Measurements from ENCODE around the gene TYW5.
"Not testable (repeated sequence)": the region's sequence is repeated elsewhere in the genome, so short reads cannot be mapped to it uniquely, and the experiment has no call there.

Gene TYW5

GRCh38 chr2:199923924-199924323 lies 31.4 kb downstream of the TYW5 start:
- in situ Hi-C loops (cut with HindIII; ENCODE audit: low sequenced_read_pairs): no loop called here

- in situ Hi-C loops (cut with HindIII; ENCODE audit: low sequenced_read_pairs): no loop called here
Observed at GRCh38 chr2:199922856-199923255, 32.4 kb downstream of the TYW5 start.

- in situ Hi-C loops (cut with HindIII; ENCODE audit: low sequenced_read_pairs): no loop called here
Observed at GRCh38 chr2:199916980-199917379, 38.3 kb downstream of the TYW5 start.

GRCh38 chr2:199914372-199914958 lies 40.8 kb downstream of the TYW5 start:
- in situ Hi-C loops (cut with HindIII; ENCODE audit: low sequenced_read_pairs): no loop called here

- in situ Hi-C loops (cut with HindIII; ENCODE audit: low sequenced_read_pairs): not testable (repeated sequence)
Observed at GRCh38 chr2:199912553-199913114, 42.7 kb downstream of the TYW5 start.

GRCh38 chr2:199911877-199912161 lies 43.5 kb downstream of the TYW5 start:
- in situ Hi-C loops (cut with HindIII; ENCODE audit: low sequenced_read_pairs): no loop called here

- in situ Hi-C loops (cut with HindIII; ENCODE audit: low sequenced_read_pairs): no loop called here
Observed at GRCh38 chr2:199911052-199911876, 44.0 kb downstream of the TYW5 start, which contains the start of gene C2orf69. C2orf69 (plus strand) TSS chr2:199911293; CDS start chr2:199911439, 146 bp downstream.

GRCh38 chr2:199910338-199911051 lies 44.8 kb downstream of the TYW5 start:
- in situ Hi-C loops (cut with HindIII; ENCODE audit: low sequenced_read_pairs): no loop called here

- in situ Hi-C loops (cut with HindIII; ENCODE audit: low sequenced_read_pairs): no loop called here
Observed at GRCh38 chr2:199907008-199907714, 48.1 kb downstream of the TYW5 start.

- in situ Hi-C loops (cut with HindIII; ENCODE audit: low sequenced_read_pairs): no loop called here
Observed at GRCh38 chr2:199903111-199903510, 52.2 kb downstream of the TYW5 start.

- in situ Hi-C loops (cut with HindIII; ENCODE audit: low sequenced_read_pairs): no loop called here
Observed at GRCh38 chr2:199902486-199903110, 52.7 kb downstream of the TYW5 start.

- in situ Hi-C loops (cut with HindIII; ENCODE audit: low sequenced_read_pairs): no loop called here
Observed at GRCh38 chr2:199901942-199902341, 53.3 kb downstream of the TYW5 start.

- in situ Hi-C loops (cut with HindIII; ENCODE audit: low sequenced_read_pairs): no loop called here
Observed at GRCh38 chr2:199896617-199897016, 58.7 kb downstream of the TYW5 start.

- in situ Hi-C loops (cut with HindIII; ENCODE audit: low sequenced_read_pairs): no loop called here
Observed at GRCh38 chr2:199895406-199895805, 59.9 kb downstream of the TYW5 start.

- in situ Hi-C loops (cut with HindIII; ENCODE audit: low sequenced_read_pairs): no loop called here
Observed at GRCh38 chr2:199883474-199884212, 71.6 kb downstream of the TYW5 start.

- in situ Hi-C loops (cut with HindIII; ENCODE audit: low sequenced_read_pairs): no loop called here
Observed at GRCh38 chr2:199882667-199883066, 72.6 kb downstream of the TYW5 start.

Data from DLD1 (cell line).